ENCODE data around the gene TPCN1. TPM values are rescaled to one million over a fixed set of nuclear protein-coding genes. Genes with fewer than 3 reads are reported as not detected.
"Not testable (repeated sequence)": the region's sequence is repeated elsewhere in the genome, so short reads cannot be mapped to it uniquely, and the experiment has no call there.

The TPCN1 gene
- total RNA-seq, 1 experiment from 2014 or later = 5.4 TPM

- DNase-seq (ENCODE audit: low spot score) = peak; percentile 72
These were observed 24.3 kb upstream of the TPCN1 start for GRCh38 chr12:113196990-113197389.

- no peak for DNase-seq (ENCODE audit: low spot score)
These were observed 23.7 kb upstream of the TPCN1 start for GRCh38 chr12:113197518-113198077.

DNA sequence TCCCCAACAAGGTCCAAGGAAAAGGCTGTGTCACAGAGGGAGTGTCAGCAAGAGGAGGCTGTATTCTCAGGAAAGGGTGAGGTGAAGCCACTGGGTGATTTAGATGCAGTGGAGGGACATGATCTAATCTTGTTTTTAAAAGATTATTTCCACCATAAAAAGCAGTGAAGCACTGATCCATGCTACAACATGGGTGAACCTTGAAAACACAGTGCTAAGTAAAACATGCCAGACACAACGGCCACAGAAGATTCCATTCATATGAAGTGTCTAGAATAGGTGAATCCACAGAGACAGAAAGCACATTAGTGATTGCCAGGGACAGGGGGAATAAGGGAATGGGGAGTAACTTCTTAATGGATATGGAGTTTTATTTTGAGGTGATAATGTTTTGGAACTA is 23.0 kb upstream of the TPCN1 start:
- no peak for DNase-seq (ENCODE audit: low spot score)

DNA sequence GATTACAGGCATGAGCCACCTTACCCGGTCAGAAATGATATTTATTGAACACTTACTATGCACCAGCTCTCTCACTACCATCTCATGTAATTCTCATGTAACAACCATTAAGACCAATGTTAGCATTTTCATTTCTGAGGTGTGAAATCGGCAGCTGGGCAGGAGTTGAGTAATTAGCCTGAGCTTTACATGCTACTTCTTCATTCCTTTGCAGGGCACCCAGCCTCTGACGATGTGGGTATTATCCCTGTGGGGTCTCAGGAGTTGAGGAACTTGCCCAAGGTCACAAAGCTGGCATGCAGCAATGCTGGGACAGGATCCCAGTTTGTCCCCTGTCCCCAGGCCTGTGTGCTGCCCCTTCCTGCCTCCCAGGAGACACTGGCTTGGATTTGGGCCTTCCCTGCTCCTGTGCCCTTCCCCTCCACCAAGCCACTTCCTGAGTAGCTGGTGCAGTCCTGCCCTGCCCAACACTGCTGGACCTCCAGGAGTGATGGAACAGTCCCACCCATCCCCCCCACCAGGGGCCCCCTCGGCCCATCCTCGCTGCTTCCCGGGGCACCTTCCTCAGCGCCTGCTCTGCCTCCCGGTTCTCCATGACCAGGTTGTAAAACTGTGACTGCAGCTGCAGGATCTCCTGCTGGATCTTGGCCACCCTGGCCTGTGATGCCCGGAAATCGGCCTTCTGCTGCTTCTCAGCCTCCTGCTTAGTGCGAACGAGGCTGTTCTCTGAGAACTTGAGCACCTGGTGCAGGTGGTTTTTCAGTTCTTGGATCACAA is 21.1 kb upstream of the TPCN1 start:
- DNase-seq (ENCODE audit: low spot score) = no peak

GRCh38 chr12:113201187-113202177 is 19.8 kb upstream of the TPCN1 start:
- DNase-seq (ENCODE audit: low spot score) = no peak

DNA sequence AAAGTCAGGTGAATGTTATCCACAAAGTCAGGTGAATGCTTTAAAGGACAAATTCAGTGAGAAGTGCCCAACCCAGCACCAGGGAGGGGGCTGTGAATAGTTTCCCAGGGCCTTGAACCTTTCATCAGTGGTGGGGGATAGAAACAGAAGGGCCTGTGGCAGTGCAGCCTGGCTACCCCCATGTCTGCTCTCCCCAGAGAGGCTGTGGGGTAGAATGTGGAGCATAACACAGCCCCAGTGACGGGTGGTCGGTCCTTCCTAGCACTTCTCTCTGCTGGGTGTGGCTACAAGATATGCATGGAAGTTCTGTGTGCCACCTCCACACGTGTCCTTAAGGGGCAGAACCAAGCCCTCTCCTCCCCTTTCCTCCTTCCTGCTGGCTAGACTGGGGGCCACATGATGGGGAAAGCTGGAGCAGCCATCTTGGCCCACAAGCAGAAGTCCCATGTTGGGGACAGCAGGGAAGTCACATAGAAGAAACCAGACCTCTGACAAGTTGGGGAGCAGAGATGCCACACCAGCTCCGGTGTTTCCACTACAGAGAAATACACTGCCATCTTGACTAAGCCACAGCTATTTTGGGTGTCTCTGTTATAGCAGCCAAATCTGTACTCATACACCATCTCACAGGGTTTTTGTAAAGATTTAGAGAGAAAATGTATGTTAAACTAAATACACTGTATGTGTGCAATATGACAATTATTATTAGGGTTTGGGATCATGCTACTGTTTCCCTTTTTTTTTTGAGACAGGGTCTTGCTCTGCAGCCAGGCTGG is 18.8 kb upstream of the TPCN1 start:
- no peak for DNase-seq (ENCODE audit: low spot score)

DNA sequence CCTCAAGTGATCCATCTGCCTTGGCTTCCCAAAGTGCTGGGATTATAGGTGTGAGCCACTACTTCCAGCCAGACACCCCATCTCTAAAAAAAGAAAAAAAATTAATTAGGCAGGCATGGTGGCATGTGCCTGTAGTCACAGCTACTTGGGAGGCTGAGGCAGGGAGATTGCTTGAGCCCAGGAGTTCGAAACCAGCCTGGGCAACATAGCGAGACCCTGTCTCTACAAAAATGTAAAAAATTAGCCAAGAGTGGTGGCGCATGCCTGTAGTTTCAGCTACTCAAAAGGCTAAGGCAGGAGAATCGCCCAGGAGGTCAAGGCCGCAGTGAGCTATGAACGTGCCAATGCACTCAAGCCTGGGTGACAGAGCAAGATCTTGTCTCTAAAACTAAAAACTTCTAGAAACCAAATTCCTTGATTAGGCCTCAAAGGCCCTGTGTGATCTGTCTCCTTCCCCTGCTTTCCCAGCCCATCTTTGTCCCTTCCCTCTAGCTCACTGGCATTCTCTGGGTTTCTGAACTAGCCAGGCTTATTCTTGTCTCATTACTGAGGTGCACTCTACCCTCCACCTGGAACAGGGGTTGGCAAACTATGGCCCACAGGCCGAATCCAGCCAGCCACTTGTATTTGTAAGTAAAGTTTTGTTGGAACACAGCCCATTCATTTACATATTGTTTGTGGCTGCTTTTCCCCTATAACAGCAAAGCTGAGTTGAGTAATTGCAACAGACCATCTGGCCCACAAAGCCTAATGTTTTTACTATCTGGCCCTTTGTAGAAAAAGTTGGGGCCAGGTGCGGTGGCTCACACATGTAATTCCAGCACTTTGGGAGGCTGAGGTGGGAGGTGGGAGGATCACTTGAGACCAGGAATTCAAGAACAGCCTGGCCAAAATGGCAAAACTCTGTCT is 17.2 kb upstream of the TPCN1 start:
- no peak for DNase-seq (ENCODE audit: low spot score)

DNA sequence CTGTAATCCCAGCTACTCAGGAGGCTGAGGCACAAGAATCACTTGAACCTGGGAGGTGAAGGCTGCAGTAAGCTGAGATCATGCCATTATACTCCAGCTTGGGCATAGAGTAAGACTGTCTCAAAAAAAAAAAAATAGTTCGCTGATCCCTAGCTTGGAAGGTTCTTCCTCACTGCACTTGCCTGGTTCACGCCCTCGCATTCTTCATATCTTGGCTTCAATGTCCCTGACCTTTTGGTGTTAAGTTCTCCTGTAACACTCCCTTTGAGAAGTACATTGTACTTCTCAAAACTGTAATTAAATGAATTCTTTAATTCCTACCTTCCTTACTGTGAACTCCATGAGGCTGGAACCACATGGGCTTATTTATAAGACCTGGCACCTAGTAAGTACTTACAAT is 16.5 kb upstream of the TPCN1 start:
- no peak for DNase-seq (ENCODE audit: low spot score)

- not testable (repeated sequence) for DNase-seq (ENCODE audit: low spot score)
These were observed 14.5 kb upstream of the TPCN1 start for GRCh38 chr12:113206802-113207201.

DNA sequence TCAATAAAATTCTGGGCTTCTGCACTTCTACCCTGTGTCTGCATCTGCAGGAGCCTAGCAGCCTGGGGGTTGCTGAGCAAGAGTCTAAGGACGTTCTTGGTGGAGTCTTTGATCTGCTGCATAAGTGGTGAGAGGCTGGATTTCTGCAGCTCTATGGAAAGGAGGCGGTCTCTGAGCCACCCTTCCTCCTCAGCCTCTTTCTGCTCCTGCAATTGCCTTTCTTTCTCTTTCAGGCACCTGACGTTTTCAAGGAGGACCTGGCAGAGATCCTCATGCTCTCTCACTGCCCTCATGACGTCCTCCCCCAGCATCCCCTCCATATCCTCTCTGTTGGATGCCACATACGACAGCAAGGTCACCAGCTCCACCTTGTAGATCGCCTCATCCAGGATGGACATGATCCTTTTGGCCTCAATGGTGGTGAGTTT is 13.6 kb upstream of the TPCN1 start:
- DNase-seq (ENCODE audit: low spot score) = no peak

- DNase-seq (ENCODE audit: low spot score) = peak; percentile 63
These were observed 13.0 kb upstream of the TPCN1 start for GRCh38 chr12:113208041-113208934.

- no peak for DNase-seq (ENCODE audit: low spot score)
These were observed 10.1 kb upstream of the TPCN1 start for GRCh38 chr12:113211160-113211559.

DNA sequence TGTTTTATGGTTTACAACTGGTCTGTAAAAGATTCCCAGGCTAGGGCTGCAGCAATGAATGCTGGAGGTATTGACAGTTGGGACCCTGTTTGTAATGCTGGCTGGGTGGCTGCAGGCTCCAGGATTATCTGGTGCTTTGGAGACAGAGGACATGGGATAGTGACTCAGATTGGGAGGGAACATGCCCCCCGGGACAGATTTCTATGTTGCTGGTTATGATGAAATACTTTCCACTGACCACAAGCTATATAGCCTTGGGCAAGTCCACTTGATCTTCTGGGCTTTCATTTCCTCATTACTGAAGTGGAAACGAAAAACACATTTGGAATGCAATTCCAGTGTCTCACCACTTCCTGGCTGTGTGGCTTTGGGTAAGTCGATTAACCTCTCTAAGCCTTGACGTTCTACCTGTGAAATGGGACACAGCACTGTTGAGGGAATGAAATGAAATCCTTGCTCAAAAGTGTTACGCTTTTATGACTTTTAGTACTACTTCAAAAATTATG is 6.3 kb upstream of the TPCN1 start:
- peak; percentile 95 for DNase-seq (ENCODE audit: low spot score)

DNA sequence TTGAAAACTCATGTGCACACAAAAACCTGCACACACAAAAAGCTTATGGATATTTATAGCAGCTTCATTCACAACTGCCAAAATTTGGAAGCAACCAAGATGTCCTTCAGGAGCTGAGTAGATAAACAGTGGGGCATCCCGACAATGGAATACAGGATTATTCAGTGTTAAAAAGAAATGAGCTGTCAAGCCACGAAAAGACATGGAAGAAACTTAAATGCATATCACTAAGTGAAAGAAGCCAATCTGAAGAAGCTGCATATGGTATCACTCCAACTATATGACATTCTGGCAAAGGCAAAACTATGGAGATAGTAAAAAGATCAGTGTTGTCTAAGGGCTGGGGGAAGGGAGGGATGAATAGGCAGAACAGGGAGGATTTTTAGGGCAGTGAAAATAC is 5.2 kb upstream of the TPCN1 start:
- DNase-seq (ENCODE audit: low spot score) = no peak

- no peak for DNase-seq (ENCODE audit: low spot score)
These were observed 577 bp upstream of the TPCN1 start for GRCh38 chr12:113220593-113221180.

DNA sequence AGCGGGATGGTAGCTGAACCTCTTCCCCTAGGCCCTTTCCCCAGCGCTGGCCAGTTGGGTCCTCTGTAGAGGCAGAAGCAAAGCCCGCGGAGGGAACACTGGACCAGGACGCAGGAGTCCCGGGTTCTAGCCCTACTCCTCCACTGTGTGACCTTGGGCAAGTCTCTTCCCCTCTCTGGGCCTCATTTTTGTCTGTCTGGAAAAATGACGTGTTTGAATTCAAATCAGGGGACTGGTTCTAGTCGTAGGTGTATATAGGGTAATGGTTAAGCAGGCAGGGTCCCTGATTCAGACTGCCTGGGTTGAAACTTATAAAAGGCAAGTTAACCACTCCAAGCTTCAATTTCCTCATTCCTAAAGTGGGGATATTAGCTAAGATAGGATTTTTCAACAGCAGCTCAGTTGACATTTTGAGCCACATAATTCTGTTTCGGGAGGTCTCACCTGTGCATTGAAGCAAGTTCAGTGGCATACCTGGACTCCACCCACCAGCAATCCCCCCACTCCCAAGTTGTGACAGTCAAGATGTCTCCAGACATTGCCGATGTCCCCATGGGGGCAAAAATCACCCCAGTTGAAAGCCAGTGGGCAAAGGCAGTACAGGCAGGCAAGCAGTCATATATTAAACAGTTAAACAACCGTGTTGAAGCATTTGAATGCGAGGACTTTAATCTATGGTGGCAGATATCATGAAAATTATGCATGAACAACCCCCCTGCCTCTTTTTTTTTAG is 899 bp downstream of the TPCN1 start:
- DNase-seq (ENCODE audit: low spot score) = no peak

GRCh38 chr12:113222730-113223531 is 1.7 kb downstream of the TPCN1 start:
- DNase-seq (ENCODE audit: low spot score) = peak; percentile 94
